HG03378 (cell line): Measurements from ENCODE around the gene VAMP7.
"Not testable (repeated sequence)": the region's sequence is repeated elsewhere in the genome, so short reads cannot be mapped to it uniquely, and the experiment has no call there.

Experiments
- ATAC-seq: cut with Tn5 transposase; IDR thresholded peaks from one replicate; pipeline ENCODE4 v1.9.1; 2021; ENCODE audit warnings: mild to moderate bottlenecking, moderate library complexity; ENCODE audit not compliant: unreplicated experiment

VAMP7 gene

DNA sequence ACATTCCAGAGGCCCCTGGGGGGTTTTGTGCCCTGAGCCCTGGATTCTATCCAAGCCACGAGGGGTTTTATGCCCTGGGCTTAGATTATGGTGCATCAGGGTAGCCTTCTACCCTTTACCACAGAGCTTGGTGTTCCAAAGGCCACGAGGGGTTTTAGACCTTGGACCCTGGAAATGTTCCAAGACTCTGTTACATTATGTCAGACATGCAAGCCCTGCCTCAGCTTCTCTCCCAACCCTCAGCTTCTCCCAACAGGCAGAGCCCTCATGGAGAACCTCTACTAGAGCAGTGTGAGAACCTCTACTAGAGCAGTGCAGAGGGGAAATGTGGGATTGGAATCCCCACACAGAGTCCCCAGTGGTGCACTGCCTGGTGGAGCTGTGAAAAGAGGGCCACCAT, 105.8 kb downstream of the VAMP7 start:
- not testable (repeated sequence) for ATAC-seq

DNA sequence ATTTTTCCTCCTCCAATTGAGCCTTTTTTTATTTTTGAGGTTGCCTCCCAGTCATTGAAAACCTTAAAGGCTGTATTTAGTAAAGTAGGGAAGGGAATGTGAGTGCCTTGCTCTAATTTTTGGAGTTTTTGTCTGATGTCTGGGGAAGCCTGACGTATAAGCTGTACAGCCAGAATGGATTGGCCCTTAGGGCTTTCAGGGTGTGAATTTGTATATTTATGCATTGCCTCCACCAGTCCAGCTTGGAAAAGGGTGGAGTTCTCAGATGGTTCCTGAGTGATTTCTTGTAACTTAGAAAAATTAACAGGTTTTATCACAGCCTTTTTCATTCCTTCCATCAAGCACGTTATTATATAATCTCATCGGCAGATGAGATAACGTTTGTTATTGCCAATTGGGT, 107.7 kb downstream of the VAMP7 start:
- no peak for ATAC-seq
